ENCODE results near the gene LBR.

LBR gene

GRCh38 chr1:225465793-225466517 lies 38.1 kb upstream of the LBR start (continued):
- TF ChIP-seq POU6F1 (CRISPR knock-in tag; IDR thresholded peaks at IDR 0.05; ENCODE audit: borderline replicate concordance, low read depth) (no peak), CSDC2 (CRISPR knock-in tag; IDR thresholded peaks at IDR 0.05) (no peak), OSR1 (CRISPR knock-in tag; IDR thresholded peaks at IDR 0.05) (no peak), CSRNP3 (CRISPR knock-in tag; IDR thresholded peaks at IDR 0.05) (no peak)

- no peak for ATAC-seq
- TF ChIP-seq POU6F1 (CRISPR knock-in tag; IDR thresholded peaks at IDR 0.05; ENCODE audit: borderline replicate concordance, low read depth), result no peak
- TF ChIP-seq ISL1 (CRISPR knock-in tag; IDR thresholded peaks at IDR 0.05), result no peak
- no peak for TF ChIP-seq BACH2 (CRISPR knock-in tag; IDR thresholded peaks at IDR 0.05; ENCODE audit: borderline replicate concordance)
- no peak for TF ChIP-seq OSR1 (CRISPR knock-in tag; IDR thresholded peaks at IDR 0.05)
- no peak for TF ChIP-seq PPARA (CRISPR knock-in tag; IDR thresholded peaks at IDR 0.05; ENCODE audit: borderline replicate concordance)
- TF ChIP-seq RARB (CRISPR knock-in tag; IDR thresholded peaks at IDR 0.05), result no peak
- no peak for TF ChIP-seq CSRNP3 (CRISPR knock-in tag; IDR thresholded peaks at IDR 0.05)
- TF ChIP-seq ZNF70 (CRISPR knock-in tag; IDR thresholded peaks at IDR 0.05), result no peak
- TF ChIP-seq ZFP30 (CRISPR knock-in tag; IDR thresholded peaks at IDR 0.05), result no peak
- TF ChIP-seq GLIS3 (CRISPR knock-in tag; IDR thresholded peaks at IDR 0.05), result no peak
- TF ChIP-seq CREB5 (CRISPR knock-in tag; IDR thresholded peaks at IDR 0.05; ENCODE audit: low read depth), result no peak
- TF ChIP-seq ZFP3 (CRISPR knock-in tag; IDR thresholded peaks at IDR 0.05), result no peak
Measured at GRCh38 chr1:225464851-225465792, 37.3 kb upstream of the LBR start.

- peak; percentile 13 for ATAC-seq
- TF ChIP-seq PPARA (CRISPR knock-in tag; IDR thresholded peaks at IDR 0.05; ENCODE audit: borderline replicate concordance), result no peak
- TF ChIP-seq TOX (CRISPR knock-in tag; IDR thresholded peaks at IDR 0.05; ENCODE audit: borderline replicate concordance), result no peak
- TF ChIP-seq ZNF70 (CRISPR knock-in tag; IDR thresholded peaks at IDR 0.05), result no peak
- TF ChIP-seq POU6F1 (CRISPR knock-in tag; IDR thresholded peaks at IDR 0.05; ENCODE audit: borderline replicate concordance, low read depth), result no peak
- no peak for TF ChIP-seq SNAI2 (CRISPR knock-in tag; IDR thresholded peaks at IDR 0.05)
- no peak for TF ChIP-seq ZFP30 (CRISPR knock-in tag; IDR thresholded peaks at IDR 0.05)
- no peak for TF ChIP-seq ZFP3 (CRISPR knock-in tag; IDR thresholded peaks at IDR 0.05)
- TF ChIP-seq CSRNP3 (CRISPR knock-in tag; IDR thresholded peaks at IDR 0.05), result no peak
- no peak for TF ChIP-seq CSDC2 (CRISPR knock-in tag; IDR thresholded peaks at IDR 0.05)
- no peak for TF ChIP-seq GLIS3 (CRISPR knock-in tag; IDR thresholded peaks at IDR 0.05)
Measured at GRCh38 chr1:225462714-225463574, 35.1 kb upstream of the LBR start.
